Left hindlimb (tissue), 1 donor: ENCODE data around the gene GALNT2.

Experiments
- DNase-seq: peaks from one replicate; pipeline ENCODE4 v3.0.0-alpha.2; 2018

The GALNT2 gene

DNA sequence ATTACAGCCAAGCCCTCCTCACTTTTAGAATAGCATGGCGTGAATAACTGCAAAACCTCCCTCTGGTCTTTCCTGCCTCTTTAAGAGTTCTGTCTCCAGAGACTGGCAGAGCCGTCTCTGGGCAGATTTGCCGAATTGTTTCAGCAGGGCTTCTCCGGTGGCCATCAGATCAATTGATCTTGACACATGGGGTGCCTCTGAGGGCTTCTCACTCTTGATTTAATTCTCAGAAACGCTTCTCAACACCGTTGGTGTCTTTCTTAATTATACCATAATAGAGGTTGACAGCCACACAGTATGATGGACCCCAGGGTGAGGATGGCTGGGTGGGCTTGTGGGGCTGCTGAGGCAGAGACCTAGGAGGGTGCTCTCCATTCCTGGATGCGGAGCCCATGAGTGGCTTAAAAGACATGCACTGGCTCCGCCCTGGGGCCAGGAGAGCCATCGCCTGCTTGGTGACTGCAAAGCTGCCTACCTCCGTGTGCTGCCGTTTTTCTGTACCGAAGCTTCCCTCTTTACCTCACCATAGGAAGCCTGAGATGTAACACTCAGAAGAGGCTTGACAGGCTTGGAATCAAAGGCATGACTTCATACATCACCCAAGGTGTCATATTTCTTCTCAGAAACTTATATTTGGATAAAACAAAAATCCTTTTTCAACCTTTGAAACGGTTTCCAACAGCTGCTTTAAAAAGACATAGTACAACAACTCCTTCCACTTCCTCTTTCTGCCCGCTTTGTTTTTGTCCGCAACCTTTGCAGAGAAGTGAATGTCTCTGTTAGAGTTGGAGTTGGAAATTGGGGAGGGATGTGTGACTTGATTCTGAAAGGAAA is 82.9 kb downstream of the GALNT2 start:
- no peak for DNase-seq

DNA sequence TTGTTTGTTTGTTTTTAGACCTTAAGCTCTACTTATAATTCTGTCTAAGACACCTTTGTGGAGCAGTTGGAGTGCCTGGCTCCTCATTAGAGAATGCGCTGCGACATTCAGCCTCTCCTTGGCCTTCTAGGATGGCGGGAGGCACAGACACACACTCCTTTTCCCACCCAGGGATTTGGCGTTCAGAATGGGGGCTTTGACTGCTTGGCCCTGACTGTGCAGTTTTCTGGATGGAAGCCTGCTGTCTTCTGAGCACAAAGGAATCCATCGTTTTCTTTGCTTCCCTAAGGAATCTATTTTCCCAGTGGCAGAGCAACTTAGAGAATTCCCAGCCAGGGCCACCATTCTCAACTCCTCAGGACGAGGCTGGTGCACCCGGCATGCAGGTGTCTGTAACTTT is 83.6 kb downstream of the GALNT2 start:
- DNase-seq = no peak

DNA sequence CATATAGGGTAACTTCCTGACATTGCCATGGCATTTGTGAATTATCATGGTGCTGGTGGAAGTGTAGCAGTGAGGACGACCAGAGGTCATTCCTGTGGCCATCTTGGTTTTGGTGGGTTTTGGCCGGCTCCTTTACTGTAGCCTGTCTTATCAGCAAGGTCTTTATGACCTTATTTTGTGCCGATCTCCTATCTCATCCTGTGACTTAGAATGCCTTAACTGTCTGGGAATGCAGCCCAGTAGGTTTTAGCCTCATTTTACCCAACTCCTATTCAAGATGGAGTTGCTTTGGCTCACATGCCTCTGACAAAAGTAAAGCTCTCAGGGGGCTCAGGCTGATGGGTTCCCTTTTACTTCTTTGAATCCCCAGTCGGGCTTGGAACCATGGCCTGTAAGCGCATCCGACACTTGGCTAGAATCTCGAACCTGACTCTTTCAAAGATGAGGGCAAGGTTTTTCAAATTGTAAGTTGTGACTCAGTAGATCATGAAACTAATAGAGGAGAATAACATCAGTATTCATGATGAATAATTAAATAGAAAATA is 85.0 kb downstream of the GALNT2 start:
- DNase-seq = no peak

DNA sequence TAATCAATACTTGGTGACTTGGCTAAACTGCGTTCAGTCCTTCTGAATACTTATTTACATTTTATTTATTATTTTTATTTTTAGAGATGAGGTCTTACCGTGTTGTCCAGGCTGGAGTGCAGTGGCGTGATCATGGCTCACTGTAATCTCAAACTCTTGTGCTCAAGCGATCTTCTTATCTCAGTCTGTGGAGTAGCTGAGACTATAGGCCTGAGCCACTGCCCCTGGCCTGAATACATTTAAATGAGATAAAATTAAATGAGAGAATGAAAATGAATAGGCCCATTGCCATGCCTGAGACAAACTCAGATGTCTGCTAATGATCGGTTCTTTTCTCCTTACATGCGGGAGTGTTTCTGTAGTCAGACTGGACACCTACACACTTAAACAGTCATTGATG is 86.0 kb downstream of the GALNT2 start:
- no peak for DNase-seq

DNA sequence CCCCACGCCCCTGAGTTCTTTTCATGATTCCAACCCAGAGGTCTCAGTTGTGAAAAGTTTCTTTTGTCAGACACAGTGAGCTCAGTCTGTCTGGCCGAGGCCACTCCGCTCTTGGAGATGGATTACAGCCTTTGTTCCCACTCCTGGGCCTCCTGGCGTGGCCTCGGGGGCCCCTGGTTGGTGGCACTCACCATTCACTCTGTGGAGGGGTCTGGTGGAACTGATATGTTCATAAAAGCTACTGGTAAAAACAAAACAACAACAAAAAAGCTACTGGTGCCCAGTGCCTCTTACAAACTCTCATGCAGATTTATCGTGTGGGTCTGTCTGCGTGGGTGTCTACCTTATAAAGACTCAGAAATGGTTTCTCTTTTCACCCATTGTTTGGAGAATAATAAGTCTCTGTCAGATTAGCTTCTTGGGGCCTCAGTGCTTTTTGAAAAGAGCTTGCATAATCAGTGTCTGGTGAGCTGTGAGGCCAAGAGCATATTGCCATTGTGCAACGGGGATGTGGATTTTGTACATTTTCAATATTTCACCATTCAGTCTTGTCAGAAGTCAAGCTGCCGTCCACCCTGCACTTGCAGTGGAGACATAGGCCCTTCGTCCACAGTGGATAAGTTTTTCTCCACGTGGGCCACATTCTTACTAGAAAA is 86.7 kb downstream of the GALNT2 start:
- no peak for DNase-seq

DNA sequence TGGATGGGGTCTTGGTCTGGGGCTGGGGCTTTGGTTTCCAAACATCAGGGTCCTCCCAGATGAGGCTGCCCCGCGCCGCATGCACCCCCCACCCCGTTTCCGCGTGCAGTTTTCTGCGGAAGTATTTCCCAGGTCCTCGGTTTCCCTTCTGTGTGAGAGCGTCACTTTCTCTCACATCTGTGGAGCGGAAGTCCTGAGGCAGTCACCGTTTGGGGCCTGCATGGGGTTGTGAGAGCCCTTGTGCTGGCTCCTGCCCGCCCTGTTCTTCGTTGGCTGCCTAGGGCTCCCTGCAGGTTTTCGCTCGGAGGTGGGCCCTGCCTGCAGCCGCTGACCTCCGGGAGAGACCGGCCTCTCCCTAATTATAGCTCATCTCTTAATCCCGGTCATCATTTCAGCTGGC is 88.0 kb downstream of the GALNT2 start:
- no peak for DNase-seq

DNA sequence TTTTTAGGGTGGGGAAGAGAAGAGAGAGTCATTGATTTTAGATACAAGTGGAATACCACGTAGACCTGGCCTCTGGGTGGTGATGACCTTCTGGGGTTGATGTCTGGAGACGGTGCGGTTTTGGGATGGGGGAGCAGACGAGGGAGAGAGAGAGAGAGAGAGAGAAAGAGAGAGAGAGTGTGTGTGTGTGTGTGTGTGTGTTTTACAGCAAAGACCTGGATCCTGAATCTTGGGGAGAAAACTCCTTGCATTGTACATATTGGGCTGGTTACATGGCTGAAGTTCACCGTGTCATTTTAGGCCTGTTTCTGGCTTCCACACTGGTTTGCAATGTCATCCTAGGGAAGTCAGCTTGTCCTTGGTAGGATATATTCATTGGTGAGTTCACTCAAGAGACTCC is 89.0 kb downstream of the GALNT2 start:
- DNase-seq = no peak

DNA sequence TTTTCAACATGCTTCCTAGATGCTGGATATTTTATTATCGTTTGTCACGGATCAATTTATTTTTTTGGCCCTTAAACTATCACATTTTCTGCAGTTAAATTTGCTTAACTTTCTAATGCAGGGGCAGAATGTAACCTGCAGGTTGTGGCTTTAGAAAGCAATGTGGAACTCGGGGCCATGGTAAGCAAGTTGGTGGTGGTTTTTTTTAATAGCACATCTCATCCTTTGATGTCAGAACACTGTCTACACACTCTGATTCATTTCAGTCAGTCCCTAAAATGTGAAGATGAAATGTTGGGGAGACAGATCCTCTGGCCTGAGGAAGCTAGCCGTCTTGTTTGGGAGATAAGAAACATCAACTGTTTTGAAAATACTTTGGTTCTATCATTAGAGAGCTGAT is 89.5 kb downstream of the GALNT2 start:
- DNase-seq = no peak

DNA sequence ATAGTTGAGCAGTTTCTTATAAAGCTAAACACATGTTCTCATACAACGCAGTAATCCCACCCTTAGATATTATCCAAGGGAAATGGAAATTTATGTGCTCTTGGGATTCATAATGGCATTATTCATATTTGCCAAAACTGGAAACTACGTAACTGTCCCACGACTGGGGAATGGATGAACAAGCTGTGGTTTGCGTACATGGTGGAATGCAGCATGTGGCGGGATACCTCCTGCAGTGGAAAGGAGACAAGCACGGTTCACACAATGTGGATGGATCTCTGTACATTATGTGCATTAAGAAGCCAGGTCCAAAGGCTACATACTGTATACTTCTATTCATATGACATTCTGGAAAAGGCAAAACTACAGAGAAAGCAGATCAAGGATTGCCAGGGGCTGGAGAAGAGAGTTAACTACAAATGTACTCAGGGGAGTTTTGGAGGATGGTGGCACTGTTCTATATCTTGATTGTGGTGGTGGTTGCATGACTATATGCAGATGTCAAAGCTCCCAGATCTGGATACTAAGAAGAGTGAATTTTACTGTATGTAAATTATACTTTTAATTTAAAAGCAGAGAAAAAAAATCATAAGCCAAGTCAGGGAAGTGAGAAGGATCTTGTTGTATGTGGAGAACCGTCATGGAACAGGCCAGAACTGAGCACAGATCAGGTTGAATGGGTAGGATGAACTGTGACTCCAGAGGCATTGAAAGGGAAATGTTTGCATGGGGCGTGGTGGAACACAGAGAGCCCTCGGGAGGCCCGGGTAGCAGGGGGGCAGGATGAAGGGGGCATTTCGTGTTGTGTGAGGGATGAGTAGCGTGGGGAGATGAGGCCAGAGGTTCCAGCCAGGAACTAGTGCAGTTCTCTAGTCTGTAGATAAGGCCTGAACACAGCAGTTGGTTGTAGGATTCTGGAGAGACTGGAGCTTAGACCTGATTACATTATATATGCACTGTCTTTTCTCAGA is 90.7 kb downstream of the GALNT2 start:
- DNase-seq = no peak

DNA sequence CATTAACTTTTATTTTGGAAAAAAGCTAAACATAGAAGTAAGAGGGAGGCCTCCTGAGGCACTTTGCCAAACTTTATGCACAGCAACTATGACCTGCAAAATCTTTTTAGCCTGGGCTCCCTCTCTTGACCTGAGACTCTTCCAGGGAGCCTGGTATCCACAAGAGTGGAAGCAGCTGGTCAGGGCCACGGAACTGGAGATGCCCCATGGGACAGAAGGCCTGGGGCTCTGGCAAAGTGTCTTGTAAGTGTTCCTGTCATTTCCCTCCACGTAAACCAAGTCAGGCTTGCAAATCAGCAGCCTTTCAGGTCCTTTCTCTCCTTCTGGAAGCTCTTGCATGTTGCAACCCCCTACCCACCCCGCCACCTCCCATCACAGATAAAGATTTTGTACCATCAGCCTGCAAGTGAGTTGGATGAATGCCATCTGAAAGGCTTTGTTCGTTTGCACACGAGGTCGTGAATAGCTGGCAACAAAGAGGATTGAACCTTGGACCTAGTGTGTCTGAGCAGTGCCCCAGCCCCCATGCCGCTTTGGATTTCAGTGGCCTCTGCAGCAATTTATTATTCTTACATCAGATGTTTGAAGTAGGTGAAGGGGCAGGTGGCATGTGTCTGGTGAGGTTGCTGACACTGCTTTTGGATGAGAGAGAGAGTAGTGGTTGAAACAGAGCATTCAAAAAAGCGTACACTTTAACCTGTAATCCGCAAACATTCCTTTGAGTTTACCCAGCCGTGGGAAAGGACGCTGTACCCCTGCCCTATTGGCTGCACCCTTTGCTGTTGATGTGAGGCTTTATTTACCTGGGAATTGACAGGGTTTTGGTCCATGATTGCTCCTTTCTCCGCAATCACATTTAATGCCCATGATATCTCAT is 91.6 kb downstream of the GALNT2 start:
- no peak for DNase-seq

DNA sequence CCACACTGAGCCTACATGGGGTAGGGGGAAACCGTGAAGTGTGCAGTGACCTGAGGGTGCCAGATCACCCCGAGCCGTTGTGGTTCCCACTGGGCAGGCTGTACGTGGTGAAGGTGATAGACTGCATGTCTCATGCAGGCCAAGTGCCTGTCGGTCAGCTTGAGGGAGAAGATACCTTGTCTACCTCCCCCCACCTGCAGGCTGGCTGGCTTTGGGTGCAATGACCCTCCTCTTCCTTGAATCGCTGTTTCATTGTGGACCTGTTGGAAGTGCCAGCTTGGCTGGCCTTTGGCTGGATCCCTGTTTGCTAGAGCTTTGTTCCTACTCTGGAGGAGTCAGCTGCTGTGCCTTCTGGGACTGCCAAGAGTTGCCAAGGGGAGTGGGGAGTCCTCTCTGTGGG is 92.5 kb downstream of the GALNT2 start:
- DNase-seq = no peak

DNA sequence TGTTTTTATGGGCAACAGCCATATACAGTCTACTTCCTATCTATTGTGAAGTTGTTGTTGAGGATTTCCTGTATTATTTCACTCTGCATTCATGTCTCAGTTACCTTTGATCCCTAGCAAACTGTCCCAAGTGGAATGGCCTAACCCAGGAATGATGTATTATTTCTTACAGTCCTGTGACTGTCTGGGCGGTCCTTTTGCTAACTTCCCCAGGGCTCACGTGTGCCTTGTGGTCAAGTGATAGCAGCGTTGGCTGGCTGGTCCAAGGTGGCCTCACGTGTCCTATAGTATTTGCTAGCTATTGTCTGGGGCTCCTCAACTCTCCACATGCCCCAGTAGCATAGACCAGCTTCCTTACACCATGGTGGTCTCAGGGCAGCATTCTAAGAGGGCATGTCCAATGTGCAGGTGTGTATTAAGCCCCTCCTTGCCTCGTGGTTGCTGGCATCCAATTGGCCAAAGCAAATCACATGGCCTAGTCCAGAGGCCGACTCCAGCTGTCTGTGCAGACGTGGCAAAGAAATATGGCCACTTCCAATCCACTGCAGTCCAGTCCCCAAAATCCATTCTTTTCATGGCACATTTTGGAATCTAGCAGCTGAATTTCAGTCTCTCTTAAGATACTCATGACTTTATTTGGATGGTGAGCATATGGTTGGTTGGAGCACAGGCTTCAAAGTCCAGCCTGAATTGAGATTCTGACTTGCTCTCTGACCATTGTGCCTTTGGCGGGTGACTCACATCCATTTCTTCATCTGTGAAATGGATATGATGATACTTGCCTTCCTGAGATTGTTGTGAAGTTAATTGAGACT is 94.1 kb downstream of the GALNT2 start:
- DNase-seq = no peak

DNA sequence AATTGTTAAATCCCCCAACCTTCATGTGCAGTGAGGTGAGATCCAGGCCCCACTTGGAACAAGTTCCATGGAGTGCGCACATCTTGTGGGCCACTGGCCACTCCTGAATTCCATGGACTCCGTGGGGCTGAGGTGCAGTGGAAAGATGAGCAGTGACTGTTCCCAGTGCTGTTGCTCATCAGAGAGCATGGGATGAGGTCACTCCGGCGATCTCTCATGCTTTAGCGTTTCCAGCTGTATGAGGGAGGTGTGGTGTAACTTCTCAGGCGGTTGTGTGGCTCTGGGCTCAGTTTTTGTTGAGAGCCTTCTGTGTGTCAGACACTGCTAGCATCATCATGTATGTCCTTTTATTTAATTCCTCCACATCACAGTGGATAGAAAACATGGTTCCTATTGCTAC is 96.2 kb downstream of the GALNT2 start:
- no peak for DNase-seq

DNA sequence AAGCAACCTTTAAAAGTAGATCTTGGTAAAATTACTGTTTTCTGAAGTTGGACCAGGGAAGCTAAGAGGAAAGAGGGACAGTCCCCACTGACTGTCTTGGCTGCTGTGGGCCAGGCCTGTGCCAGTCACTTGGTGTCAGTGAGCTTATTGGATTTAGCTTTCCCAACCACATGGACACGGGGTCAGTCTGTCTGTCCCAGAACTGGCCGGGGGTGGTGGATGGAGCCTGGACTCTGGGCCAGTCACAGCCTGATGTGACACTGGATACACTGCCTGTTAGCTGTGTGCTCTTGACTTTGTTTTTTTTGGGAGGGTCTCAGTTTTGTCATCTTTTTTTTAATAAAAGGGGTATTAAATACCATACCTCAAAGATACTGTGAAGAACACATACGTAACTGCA is 96.7 kb downstream of the GALNT2 start:
- no peak for DNase-seq

DNA sequence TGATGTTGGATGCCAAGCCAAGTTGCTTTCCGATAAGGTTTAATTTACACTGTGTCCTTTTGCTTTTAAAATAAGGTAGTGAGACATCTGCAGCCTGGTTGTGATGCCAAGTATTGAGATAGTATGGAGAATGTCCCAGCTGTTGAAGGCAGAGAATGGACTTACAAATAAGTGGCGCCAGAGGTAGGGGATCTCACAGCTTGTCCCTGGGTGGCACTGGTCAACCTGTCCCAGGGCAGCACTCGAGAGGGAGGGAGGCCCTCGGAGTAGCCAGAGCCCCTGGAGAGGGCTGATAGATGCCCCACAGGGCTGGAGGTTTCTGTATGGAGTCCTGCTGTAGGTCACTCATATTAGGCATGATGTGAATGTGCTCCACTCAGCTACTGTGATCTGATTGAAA is 98.5 kb downstream of the GALNT2 start:
- no peak for DNase-seq

DNA sequence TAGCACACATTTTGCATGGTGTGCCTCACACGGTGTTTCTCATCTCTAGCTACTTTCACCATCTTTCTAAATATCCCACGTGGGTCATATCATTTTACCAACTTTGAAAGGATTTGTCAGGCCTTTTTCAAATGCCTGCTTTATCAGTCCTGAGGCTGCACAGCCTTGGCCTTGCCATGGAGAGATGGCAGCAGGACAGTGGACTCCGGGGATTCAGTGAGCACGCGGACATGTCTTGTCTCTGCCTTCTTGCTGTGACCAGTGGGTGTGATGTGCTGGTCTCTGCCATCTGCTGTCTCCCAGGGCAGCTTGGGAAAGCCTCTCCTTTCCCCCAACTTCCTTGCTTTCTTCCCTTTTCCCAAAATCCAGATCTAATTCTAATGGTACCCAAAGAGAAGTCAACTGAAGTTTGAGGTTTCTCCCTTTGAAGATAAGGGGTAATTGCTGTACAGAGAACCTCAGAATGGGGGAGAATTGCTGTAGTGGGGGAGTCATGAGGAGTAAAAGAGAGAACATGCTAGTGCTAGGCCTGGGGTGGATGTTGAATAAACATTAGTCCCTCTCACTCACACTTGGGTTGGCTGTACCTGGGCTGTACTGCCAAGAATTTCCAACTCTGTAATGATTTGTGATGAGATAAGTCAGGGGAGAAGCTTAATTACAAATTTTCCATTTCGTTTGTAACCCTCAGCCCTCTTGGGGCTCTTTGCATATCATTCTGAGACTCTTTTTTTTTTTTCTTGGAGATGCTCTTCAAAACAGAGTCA is 99.5 kb downstream of the GALNT2 start:
- DNase-seq = no peak

DNA sequence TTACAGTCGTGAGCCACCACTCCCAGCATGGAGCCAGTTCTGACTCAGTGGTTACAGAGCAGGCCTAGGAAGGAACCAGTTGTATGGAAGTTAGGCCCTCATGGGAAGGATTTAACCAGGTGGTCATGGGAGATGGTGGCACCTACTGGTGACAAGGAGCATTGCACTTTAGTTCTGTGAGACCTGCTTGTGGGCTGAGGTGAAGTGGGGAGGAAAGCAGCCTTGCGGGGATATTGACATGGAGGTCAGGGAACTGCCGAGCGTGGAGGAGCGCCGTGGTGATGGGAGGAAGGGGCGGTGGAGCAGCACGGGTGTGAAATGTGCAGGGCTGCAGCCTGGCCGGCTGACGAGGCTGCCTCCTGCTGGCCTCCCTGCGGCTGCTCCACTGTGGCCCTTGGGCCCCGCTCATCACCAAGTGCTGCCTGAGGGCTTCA is 100.4 kb downstream of the GALNT2 start:
- DNase-seq = no peak

DNA sequence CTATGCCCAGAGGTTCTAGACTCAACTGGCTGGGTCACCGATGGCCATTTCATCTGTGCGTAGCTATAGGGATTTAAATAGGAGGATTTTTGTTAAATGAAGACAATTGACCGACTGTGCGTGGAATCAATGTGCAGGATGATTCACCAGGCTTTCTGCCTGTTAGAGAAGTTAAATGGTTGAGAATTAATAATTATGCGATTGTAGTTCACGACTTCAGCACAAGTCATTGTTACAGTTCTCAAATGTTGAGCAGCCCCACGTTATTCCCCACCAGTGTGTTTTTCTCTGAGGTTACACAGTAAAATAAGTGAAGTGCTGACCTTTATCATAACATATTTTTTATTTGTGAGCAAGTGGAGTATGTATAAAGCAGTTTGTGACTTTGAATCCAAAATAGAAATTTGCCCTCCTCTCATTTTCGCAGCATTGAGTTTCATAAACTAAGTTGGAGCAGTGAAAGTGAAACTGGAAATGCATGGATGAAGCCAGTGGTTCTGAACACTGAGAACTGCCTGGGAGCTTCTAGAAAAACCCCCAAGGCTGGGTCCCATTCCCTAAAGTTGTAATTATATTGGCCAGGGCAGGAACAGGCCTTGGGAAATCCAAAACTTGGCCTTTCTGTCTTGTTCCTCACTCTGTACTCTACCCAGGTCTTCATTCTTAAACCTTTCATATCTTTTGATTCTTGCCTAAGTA is 102.6 kb downstream of the GALNT2 start:
- DNase-seq = no peak

DNA sequence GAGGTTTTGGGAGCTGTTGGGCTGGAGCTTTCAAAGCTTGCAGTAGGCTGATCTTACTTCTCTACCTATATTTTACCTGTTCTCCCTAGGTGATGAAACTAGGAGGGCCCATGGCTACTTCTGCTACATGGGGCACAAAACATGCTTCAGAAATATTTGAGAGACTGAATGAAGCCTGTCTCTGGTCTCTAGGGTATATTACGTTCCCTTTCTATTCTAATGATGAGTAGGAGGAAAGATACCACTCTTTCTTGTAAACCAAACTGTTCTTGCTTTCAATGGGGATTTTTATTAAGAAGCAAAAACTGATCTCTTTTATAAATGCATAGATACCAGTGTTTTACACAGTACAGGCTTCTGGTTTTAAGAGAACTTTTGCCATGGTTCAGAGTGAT is 103.1 kb downstream of the GALNT2 start:
- DNase-seq = no peak

DNA sequence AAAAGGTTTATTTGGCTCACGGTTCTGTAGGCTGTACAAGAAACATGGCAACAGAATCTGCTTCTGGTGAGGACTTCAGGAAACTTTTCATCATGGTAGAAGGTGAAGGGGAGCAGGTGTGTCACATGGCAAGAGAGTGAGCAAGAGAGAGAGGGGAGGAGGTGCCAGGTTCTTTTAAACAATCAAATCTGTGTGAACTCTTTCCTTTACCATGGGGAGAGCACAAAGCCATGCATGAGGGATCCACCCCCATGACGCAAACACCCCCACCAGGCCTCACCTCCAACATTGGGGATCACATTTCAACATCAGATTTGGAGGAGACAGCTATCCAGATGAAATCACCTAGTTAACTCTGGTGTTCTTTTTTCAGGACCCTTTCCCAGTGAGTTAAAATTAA is 103.6 kb downstream of the GALNT2 start:
- no peak for DNase-seq
